Loucy (cell line): ENCODE results near the gene TCL1A.
A peak's percentile ranks its signal among the peaks of the same experiment; 100 is the strongest.

ENCODE experiments used
- H2AFZ ChIP-seq: fragments of 200-600 bp; sonication (generic); 2 replicates; pipeline ENCODE4 v1.6.0; 2016; ENCODE audit warnings: antibody characterized with exemption, mild to moderate bottlenecking, low read length, moderate library complexity
- H3F3A ChIP-seq: fragments of 200-600 bp; 2 replicates; pipeline ENCODE4 v1.6.0; 2016; ENCODE audit warnings: antibody characterized with exemption, low read depth, mild to moderate bottlenecking
- H3K27me3 ChIP-seq: fragments of 200-600 bp; sonication (generic); 2 replicates; pipeline ENCODE4 v1.6.1; 2014; ENCODE audit warnings: low read length, mild to moderate bottlenecking; ENCODE audit not compliant: insufficient read depth, poor library complexity, severe bottlenecking
- H3K36me3 ChIP-seq: fragments of 200-600 bp; sonication (generic); 2 replicates; pipeline ENCODE4 v1.6.1; 2016; ENCODE audit warnings: low read length; ENCODE audit not compliant: insufficient read depth
- H3K4me1 ChIP-seq: fragments of 200-600 bp; sonication (generic); 2 replicates; pipeline ENCODE4 v1.5.1; 2014; ENCODE audit warnings: low read length, mild to moderate bottlenecking; ENCODE audit not compliant: insufficient read depth, poor library complexity, severe bottlenecking
- H3K4me2 ChIP-seq: fragments of 200-600 bp; sonication (generic); 2 replicates; pipeline ENCODE4 v1.6.0; 2014; ENCODE audit warnings: antibody characterized with exemption, low read length, low read depth, mild to moderate bottlenecking; ENCODE audit not compliant: poor library complexity, severe bottlenecking
- H3K4me3 ChIP-seq: fragments of 200-600 bp; sonication (generic); 2 replicates; pipeline ENCODE4 v1.5.1; 2014; ENCODE audit warnings: low read length, mild to moderate bottlenecking, mixed read lengths; ENCODE audit not compliant: poor library complexity, severe bottlenecking
- H3K79me2 ChIP-seq: fragments of 200-600 bp; sonication (generic); 2 replicates; pipeline ENCODE4 v1.6.1; 2014; ENCODE audit warnings: low read length; ENCODE audit not compliant: insufficient read depth
- H3K9ac ChIP-seq: fragments of 200-600 bp; sonication (generic); 2 replicates; pipeline ENCODE4 v1.6.0; 2014; ENCODE audit warnings: mild to moderate bottlenecking, low read depth, low read length, moderate library complexity; ENCODE audit not compliant: poor library complexity, severe bottlenecking
- H3K9me2 ChIP-seq: fragments of 200-600 bp; sonication (generic); replicated peaks from 2 replicates; pipeline ENCODE4 v1.6.1; 2016; ENCODE audit warnings: low read depth, low read length, mixed read lengths
- H3K9me3 ChIP-seq: fragments of 200-600 bp; sonication (generic); 2 replicates; pipeline ENCODE4 v1.6.1; 2014; ENCODE audit warnings: mild to moderate bottlenecking, antibody characterized with exemption, low read length, low read depth; ENCODE audit not compliant: insufficient read depth
- H4K20me1 ChIP-seq: fragments of 200-600 bp; sonication (generic); 2 replicates; pipeline ENCODE4 v1.6.0; 2014; ENCODE audit warnings: antibody characterized with exemption, low read length, mild to moderate bottlenecking; ENCODE audit not compliant: insufficient read depth, poor library complexity, severe bottlenecking
- CTCF ChIP-seq: fragments of 200-600 bp; sonication (generic); conservative IDR thresholded peaks from 2 replicates; pipeline ENCODE4 v1.5.1; 2014; ENCODE audit warnings: mild to moderate bottlenecking, antibody characterized with exemption, low read length
- EZH2phosphoT487 ChIP-seq: fragments of 200-600 bp; IDR thresholded peaks from 2 replicates; pipeline ENCODE4 v1.6.1; 2018; ENCODE audit warnings: antibody characterized with exemption, mild to moderate bottlenecking, moderate library complexity, borderline replicate concordance

The TCL1A gene

GRCh38 chr14:95759941-95760340, 46.0 kb upstream of the TCL1A start:
- Histone ChIP-seq H3K27me3 (no peaks in the 10 kb centered on the region), H3K9ac (no peak overlapping the region), H3K9me2 (no peaks in the 10 kb centered on the region), H3K4me2 (no peak overlapping the region), H3F3A (no peaks in the 10 kb centered on the region), H3K36me3 (no peaks in the 10 kb centered on the region), H4K20me1 (no peaks in the 10 kb centered on the region), H3K79me2 (no peaks in the 10 kb centered on the region), H3K4me1 (peaks cover 11% of the 10 kb centered on the region), H2AFZ (no peak overlapping the region), H3K4me3 (no peak overlapping the region), H3K9me3 (no peaks in the 10 kb centered on the region)
- no peak for TF ChIP-seq EZH2phosphoT487
- TF ChIP-seq CTCF = no peak

- no peak overlapping the region for H2AFZ ChIP-seq
- no peaks in the 10 kb centered on the region for H4K20me1 ChIP-seq
- H3K36me3 ChIP-seq = no peaks in the 10 kb centered on the region
These were observed 44.4 kb upstream of the TCL1A start for GRCh38 chr14:95758331-95758730.

GRCh38 chr14:95756751-95757150, 42.8 kb upstream of the TCL1A start:
- no peak overlapping the region for H3K4me2 ChIP-seq
- H3K4me3 ChIP-seq = no peak overlapping the region
- H3K36me3 ChIP-seq = no peaks in the 10 kb centered on the region
- H3F3A ChIP-seq = no peaks in the 10 kb centered on the region
- no peak for TF ChIP-seq CTCF
- TF ChIP-seq EZH2phosphoT487 = no peak
- H3K9me2 ChIP-seq = no peaks in the 10 kb centered on the region
- 0 out of 2 replicates have a peak overlapping the region, but pooled peaks have one; percentile 10 for H2AFZ ChIP-seq
- no peak overlapping the region for H3K9ac ChIP-seq
- no peaks in the 10 kb centered on the region for H4K20me1 ChIP-seq
- no peaks in the 10 kb centered on the region for H3K27me3 ChIP-seq
- no peaks in the 10 kb centered on the region for H3K9me3 ChIP-seq
- H3K79me2 ChIP-seq = no peaks in the 10 kb centered on the region
- peaks cover 11% of the 10 kb centered on the region for H3K4me1 ChIP-seq

More at GRCh38 chr14:95758331-95758730, 44.4 kb upstream of the TCL1A start:
- Histone ChIP-seq H3F3A (no peaks in the 10 kb centered on the region), H3K9me3 (no peaks in the 10 kb centered on the region), H3K9me2 (no peaks in the 10 kb centered on the region), H3K27me3 (no peaks in the 10 kb centered on the region), H3K4me1 (peaks cover 11% of the 10 kb centered on the region), H3K4me2 (no peak overlapping the region), H3K9ac (no peak overlapping the region), H3K79me2 (no peaks in the 10 kb centered on the region), H3K4me3 (no peak overlapping the region)
- TF ChIP-seq EZH2phosphoT487 = no peak
- TF ChIP-seq CTCF = no peak
